HG03060 (cell line): Measurements from ENCODE around the gene CFAP161.
"Not testable (repeated sequence)": the region's sequence is repeated elsewhere in the genome, so short reads cannot be mapped to it uniquely, and the experiment has no call there.

Experiments
- ATAC-seq: cut with Tn5 transposase; IDR thresholded peaks from one replicate; pipeline ENCODE4 v1.9.1; 2021; ENCODE audit warnings: low read depth, moderate number of reproducible peaks; ENCODE audit not compliant: unreplicated experiment

The CFAP161 gene

GRCh38 chr15:81105545-81105944, 28.5 kb upstream of the CFAP161 start:
- no peak for ATAC-seq

- ATAC-seq = no peak
These were observed 27.5 kb upstream of the CFAP161 start for GRCh38 chr15:81106560-81106959.

- ATAC-seq = no peak
These were observed 26.2 kb upstream of the CFAP161 start for GRCh38 chr15:81107889-81108288.

GRCh38 chr15:81108427-81108826, 25.6 kb upstream of the CFAP161 start:
- ATAC-seq = no peak

- ATAC-seq = no peak
These were observed 23.1 kb upstream of the CFAP161 start for GRCh38 chr15:81111018-81111417.

- ATAC-seq = no peak
These were observed 22.3 kb upstream of the CFAP161 start for GRCh38 chr15:81111510-81112470.

GRCh38 chr15:81113204-81113657, 20.8 kb upstream of the CFAP161 start:
- no peak for ATAC-seq

- ATAC-seq = no peak
These were observed 20.2 kb upstream of the CFAP161 start for GRCh38 chr15:81113861-81114291.

GRCh38 chr15:81115054-81115939, 18.8 kb upstream of the CFAP161 start:
- ATAC-seq = no peak

GRCh38 chr15:81117136-81117535, 16.9 kb upstream of the CFAP161 start:
- no peak for ATAC-seq

GRCh38 chr15:81117581-81117980, 16.5 kb upstream of the CFAP161 start:
- no peak for ATAC-seq

- no peak for ATAC-seq
These were observed 15.7 kb upstream of the CFAP161 start for GRCh38 chr15:81118361-81118760.

GRCh38 chr15:81120069-81120468, 14.0 kb upstream of the CFAP161 start:
- ATAC-seq = no peak

GRCh38 chr15:81126892-81127291, 7.2 kb upstream of the CFAP161 start:
- ATAC-seq = no peak

GRCh38 chr15:81141478-81141877, 7.4 kb downstream of the CFAP161 start:
- ATAC-seq = not testable (repeated sequence)

GRCh38 chr15:81146006-81146405, 11.9 kb downstream of the CFAP161 start:
- ATAC-seq = no peak

- no peak for ATAC-seq
These were observed 12.4 kb downstream of the CFAP161 start for GRCh38 chr15:81146466-81146865.

- ATAC-seq = no peak
These were observed 17.3 kb downstream of the CFAP161 start for GRCh38 chr15:81151389-81151788.

- no peak for ATAC-seq
These were observed 18.3 kb downstream of the CFAP161 start for GRCh38 chr15:81152339-81152738.

GRCh38 chr15:81152799-81153198, 18.7 kb downstream of the CFAP161 start:
- no peak for ATAC-seq
